Measurements from ENCODE around the gene SLC35G6.

- peak; percentile 11 for TF ChIP-seq POLR2AphosphoS5 (IDR thresholded peaks at IDR 0.05)
- TF ChIP-seq CTCF (IDR thresholded peaks at IDR 0.05), result no peak
Observed at GRCh38 chr17:7477392-7478275, 3.6 kb upstream of the SLC35G6 start.

All from prostate gland (tissue), 2 donors.